HepG2 (cell line): Measurements from ENCODE around the gene WSB2. TPM values are rescaled to one million over a fixed set of nuclear protein-coding genes. Genes with fewer than 3 reads are reported as not detected.

Experiments used
- CEBPB ChIP-seq: IDR thresholded peaks from 2 replicates; pipeline ENCODE4 v1.6.1; 2011; ENCODE audit warnings: low read depth, low read length, improper control_type of control experiment, borderline replicate concordance
- CHD4 ChIP-seq: fragments of 200-600 bp; sonication (generic); IDR thresholded peaks from 2 replicates; pipeline ENCODE4 v1.7.0; 2017; ENCODE audit warnings: mild to moderate bottlenecking, low read length, borderline replicate concordance
- HOXA9 ChIP-seq: sonication (generic); formaldehyde crosslinking; IDR thresholded peaks from 2 replicates; pipeline ENCODE4 v1.8.1; 2022; ENCODE audit warnings: missing genetic modification reagents, mild to moderate bottlenecking, moderate library complexity, borderline replicate concordance
- KAT7 ChIP-seq: IDR thresholded peaks from 2 replicates; pipeline ENCODE4 v1.6.1; 2018; ENCODE audit warnings: borderline replicate concordance, missing compliant biosample characterization
- KLF15 ChIP-seq: sonication (generic); formaldehyde crosslinking; IDR thresholded peaks from 2 replicates; pipeline ENCODE4 v1.8.1; 2023; ENCODE audit warnings: borderline replicate concordance, mild to moderate bottlenecking, inconsistent platforms, missing genetic modification reagents, mixed read lengths
- KMT2B ChIP-seq: IDR thresholded peaks from 2 replicates; pipeline ENCODE4 v1.6.1; 2016; ENCODE audit warnings: missing genetic modification reagents, missing compliant biosample characterization
- SNAI1 ChIP-seq: sonication (generic); formaldehyde crosslinking; IDR thresholded peaks from 2 replicates; pipeline ENCODE4 v1.5.0; 2020; ENCODE audit warnings: mild to moderate bottlenecking, missing genetic modification reagents, borderline replicate concordance
- ZNF251 ChIP-seq: sonication (generic); formaldehyde crosslinking; IDR thresholded peaks from 2 replicates; pipeline ENCODE4 v1.9.0; 2021; ENCODE audit warnings: mild to moderate bottlenecking, missing genetic modification reagents
- ZNF510 ChIP-seq: sonication (generic); formaldehyde crosslinking; IDR thresholded peaks from 2 replicates; pipeline ENCODE4 v1.4.0; 2020; ENCODE audit warnings: low read depth, mild to moderate bottlenecking, missing genetic modification reagents
- polyA plus RNA-seq, 8 experiments: library from polyadenylated mRNA; depleted of rRNA in 3 of 8; stranded (reverse) in 7 of 8; unstranded in 1 of 8; fragments of >200 nt; fragmentation: Illumina TruSeq in 4 of 8; extraction: Trizol in 4 of 8; gene quantifications; 2 replicates each; pipeline versions ENCODE4 v1.2.1 to v1.2.3, GENCODE V29; 2011 to 2016; ENCODE audit warnings: low read depth in 4 of 8, missing spikeins in 1 of 8, mixed read lengths in 1 of 8; ENCODE audit not compliant: insufficient read depth in 1 of 8
- total RNA-seq, 5 experiments: library from RNA; depleted of rRNA; stranded (reverse); fragments of >200 nt; fragmentation: Illumina TruSeq; extraction: Trizol; gene quantifications; 2 replicates each; pipeline ENCODE4 v1.2.3, GENCODE V29; 2016; ENCODE audit warnings: low read depth in 1 of 5
- TF ChIP-seq, protein P1 (sequence below): sonication (generic); formaldehyde crosslinking; IDR thresholded peaks from 2 replicates; pipeline ENCODE4 v1.4.0; 2020; ENCODE audit warnings: missing genetic modification reagents, borderline replicate concordance
- TF ChIP-seq, protein P2 (sequence below): sonication (generic); formaldehyde crosslinking; IDR thresholded peaks from 2 replicates; pipeline ENCODE4 v1.5.0; 2020; ENCODE audit warnings: missing genetic modification reagents
- TF ChIP-seq, protein P3 (sequence below): sonication (generic); formaldehyde crosslinking; IDR thresholded peaks from 2 replicates; pipeline ENCODE4 v1.5.0; 2020; ENCODE audit warnings: mild to moderate bottlenecking, missing genetic modification reagents, borderline replicate concordance
- TF ChIP-seq, protein P4 (sequence below), 2 experiments: sonication (generic) in 1 of 2; formaldehyde crosslinking in 1 of 2; IDR thresholded peaks; 2 replicates each; pipeline versions ENCODE4 v1.4.0 to v1.6.1; 2016 to 2020; ENCODE audit warnings: borderline replicate concordance in 1 of 2, low read depth in 1 of 2, mild to moderate bottlenecking in 1 of 2, missing genetic modification reagents in 1 of 2

The WSB2 gene
- total and polyA plus RNA-seq, 2 of the 13 experiments (the other 11 are each of a cell fraction or from before 2014, with no cell fraction given), result 31.0 to 82.8 TPM

DNA sequence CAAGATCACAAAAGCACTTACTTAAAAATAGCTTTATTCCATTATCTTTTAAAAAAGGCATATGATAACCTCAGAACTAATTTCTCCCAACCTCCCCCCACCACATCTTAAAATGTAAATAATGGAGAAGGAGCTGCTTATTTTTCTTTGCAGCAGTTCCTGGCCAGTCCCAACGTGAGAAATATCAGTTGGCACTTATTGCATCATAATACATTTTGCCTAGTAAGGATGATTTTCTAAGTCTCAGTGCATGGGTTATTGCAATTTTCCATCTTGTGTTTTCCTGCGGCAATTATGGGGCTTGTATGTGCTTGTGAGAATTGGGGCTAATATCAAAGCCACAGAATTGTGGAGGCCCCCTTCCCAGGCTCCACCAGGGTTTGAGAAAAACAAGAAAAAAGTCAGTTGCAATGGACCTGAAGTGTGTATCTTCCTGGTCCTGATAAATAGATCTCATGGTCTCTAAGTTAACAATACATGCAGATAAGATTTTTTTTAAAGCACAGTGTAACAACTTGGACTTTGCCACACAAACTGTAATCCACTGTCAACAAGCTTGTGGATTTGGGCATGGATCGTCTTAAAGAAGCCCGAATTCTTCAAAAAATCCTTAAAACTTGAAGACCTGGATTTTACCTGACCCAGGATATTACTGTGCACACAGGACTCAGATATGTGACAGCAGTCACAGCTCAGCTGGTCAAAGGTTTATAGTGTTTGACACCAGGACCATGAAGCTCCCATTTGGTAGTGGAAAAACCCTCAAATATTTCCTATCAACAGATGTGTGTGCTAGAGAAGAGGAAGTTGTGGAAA, 2.8 kb upstream of the WSB2 start (continued):
- TF ChIP-seq, protein P1, sequence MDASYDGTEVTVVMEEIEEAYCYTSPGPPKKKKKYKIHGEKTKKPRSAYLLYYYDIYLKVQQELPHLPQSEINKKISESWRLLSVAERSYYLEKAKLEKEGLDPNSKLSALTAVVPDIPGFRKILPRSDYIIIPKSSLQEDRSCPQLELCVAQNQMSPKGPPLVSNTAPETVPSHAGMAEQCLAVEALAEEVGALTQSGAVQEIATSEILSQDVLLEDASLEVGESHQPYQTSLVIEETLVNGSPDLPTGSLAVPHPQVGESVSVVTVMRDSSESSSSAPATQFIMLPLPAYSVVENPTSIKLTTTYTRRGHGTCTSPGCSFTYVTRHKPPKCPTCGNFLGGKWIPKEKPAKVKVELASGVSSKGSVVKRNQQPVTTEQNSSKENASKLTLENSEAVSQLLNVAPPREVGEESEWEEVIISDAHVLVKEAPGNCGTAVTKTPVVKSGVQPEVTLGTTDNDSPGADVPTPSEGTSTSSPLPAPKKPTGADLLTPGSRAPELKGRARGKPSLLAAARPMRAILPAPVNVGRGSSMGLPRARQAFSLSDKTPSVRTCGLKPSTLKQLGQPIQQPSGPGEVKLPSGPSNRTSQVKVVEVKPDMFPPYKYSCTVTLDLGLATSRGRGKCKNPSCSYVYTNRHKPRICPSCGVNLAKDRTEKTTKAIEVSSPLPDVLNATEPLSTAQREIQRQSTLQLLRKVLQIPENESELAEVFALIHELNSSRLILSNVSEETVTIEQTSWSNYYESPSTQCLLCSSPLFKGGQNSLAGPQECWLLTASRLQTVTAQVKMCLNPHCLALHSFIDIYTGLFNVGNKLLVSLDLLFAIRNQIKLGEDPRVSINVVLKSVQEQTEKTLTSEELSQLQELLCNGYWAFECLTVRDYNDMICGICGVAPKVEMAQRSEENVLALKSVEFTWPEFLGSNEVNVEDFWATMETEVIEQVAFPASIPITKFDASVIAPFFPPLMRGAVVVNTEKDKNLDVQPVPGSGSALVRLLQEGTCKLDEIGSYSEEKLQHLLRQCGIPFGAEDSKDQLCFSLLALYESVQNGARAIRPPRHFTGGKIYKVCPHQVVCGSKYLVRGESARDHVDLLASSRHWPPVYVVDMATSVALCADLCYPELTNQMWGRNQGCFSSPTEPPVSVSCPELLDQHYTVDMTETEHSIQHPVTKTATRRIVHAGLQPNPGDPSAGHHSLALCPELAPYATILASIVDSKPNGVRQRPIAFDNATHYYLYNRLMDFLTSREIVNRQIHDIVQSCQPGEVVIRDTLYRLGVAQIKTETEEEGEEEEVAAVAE (CRISPR knock-in tag), result no peak
- TF ChIP-seq SNAI1 (CRISPR knock-in tag), result no peak
- no peak for TF ChIP-seq ZNF510 (CRISPR knock-in tag)
- TF ChIP-seq, protein P2, sequence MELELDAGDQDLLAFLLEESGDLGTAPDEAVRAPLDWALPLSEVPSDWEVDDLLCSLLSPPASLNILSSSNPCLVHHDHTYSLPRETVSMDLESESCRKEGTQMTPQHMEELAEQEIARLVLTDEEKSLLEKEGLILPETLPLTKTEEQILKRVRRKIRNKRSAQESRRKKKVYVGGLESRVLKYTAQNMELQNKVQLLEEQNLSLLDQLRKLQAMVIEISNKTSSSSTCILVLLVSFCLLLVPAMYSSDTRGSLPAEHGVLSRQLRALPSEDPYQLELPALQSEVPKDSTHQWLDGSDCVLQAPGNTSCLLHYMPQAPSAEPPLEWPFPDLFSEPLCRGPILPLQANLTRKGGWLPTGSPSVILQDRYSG, result no peak
- no peak for TF ChIP-seq KLF15
- no peak for TF ChIP-seq KAT7 (CRISPR knock-in tag)
- TF ChIP-seq CEBPB, result peak; percentile 89
- TF ChIP-seq KMT2B (CRISPR knock-in tag), result no peak
- TF ChIP-seq, protein P3, sequence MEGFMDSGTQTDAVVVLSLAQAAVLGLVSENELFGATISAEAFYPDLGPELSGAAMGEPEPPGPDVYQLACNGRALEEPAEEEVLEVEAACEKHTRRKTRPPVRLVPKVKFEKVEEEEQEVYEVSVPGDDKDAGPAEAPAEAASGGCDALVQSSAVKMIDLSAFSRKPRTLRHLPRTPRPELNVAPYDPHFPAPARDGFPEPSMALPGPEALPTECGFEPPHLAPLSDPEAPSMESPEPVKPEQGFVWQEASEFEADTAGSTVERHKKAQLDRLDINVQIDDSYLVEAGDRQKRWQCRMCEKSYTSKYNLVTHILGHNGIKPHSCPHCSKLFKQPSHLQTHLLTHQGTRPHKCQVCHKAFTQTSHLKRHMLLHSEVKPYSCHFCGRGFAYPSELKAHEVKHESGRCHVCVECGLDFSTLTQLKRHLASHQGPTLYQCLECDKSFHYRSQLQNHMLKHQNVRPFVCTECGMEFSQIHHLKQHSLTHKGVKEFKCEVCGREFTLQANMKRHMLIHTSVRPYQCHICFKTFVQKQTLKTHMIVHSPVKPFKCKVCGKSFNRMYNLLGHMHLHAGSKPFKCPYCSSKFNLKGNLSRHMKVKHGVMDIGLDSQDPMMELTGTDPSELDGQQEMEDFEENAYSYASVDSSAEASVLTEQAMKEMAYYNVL (CRISPR knock-in tag), result no peak
- TF ChIP-seq, protein P4, sequence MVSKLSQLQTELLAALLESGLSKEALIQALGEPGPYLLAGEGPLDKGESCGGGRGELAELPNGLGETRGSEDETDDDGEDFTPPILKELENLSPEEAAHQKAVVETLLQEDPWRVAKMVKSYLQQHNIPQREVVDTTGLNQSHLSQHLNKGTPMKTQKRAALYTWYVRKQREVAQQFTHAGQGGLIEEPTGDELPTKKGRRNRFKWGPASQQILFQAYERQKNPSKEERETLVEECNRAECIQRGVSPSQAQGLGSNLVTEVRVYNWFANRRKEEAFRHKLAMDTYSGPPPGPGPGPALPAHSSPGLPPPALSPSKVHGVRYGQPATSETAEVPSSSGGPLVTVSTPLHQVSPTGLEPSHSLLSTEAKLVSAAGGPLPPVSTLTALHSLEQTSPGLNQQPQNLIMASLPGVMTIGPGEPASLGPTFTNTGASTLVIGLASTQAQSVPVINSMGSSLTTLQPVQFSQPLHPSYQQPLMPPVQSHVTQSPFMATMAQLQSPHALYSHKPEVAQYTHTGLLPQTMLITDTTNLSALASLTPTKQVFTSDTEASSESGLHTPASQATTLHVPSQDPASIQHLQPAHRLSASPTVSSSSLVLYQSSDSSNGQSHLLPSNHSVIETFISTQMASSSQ (IDR thresholded peaks at IDR 0.05; ENCODE audit: low read depth), result no peak
- TF ChIP-seq, protein P4 (CRISPR knock-in tag; IDR thresholded peaks at IDR 0.05; ENCODE audit: borderline replicate concordance), result 0 out of 2 replicates have a peak, but pooled peaks have one; percentile 30
- no peak for TF ChIP-seq ZNF251 (CRISPR knock-in tag)
- 0 out of 2 replicates have a peak, but pooled peaks have one; percentile 30 for TF ChIP-seq CHD4
- TF ChIP-seq HOXA9, result no peak
